Retinal pigment epithelial cell (primary cell): Measurements from ENCODE around the gene ACP6.

ENCODE experiments used
- DNase-seq: peaks from one replicate; pipeline ENCODE4 v3.0.0-alpha.2; 2010; ENCODE audit warnings: low read depth
- H3K4me3 ChIP-seq: 2 replicates; pipeline ENCODE4 v1.5.1; 2011; ENCODE audit warnings: mild to moderate bottlenecking, low read length, control low read depth, moderate library complexity
- TF ChIP-seq, protein P1 (sequence below): conservative IDR thresholded peaks from 2 replicates; pipeline ENCODE4 v1.5.1; 2011; ENCODE audit warnings: low read depth, low read length, control low read depth, inconsistent platforms

ACP6 gene

GRCh38 chr1:147648933-147649332 is 21.4 kb downstream of the ACP6 start:
- no peak overlapping the region for H3K4me3 ChIP-seq
- TF ChIP-seq, protein P1, sequence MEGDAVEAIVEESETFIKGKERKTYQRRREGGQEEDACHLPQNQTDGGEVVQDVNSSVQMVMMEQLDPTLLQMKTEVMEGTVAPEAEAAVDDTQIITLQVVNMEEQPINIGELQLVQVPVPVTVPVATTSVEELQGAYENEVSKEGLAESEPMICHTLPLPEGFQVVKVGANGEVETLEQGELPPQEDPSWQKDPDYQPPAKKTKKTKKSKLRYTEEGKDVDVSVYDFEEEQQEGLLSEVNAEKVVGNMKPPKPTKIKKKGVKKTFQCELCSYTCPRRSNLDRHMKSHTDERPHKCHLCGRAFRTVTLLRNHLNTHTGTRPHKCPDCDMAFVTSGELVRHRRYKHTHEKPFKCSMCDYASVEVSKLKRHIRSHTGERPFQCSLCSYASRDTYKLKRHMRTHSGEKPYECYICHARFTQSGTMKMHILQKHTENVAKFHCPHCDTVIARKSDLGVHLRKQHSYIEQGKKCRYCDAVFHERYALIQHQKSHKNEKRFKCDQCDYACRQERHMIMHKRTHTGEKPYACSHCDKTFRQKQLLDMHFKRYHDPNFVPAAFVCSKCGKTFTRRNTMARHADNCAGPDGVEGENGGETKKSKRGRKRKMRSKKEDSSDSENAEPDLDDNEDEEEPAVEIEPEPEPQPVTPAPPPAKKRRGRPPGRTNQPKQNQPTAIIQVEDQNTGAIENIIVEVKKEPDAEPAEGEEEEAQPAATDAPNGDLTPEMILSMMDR, result no peak
- DNase-seq, result no peak

- TF ChIP-seq, protein P1, result no peak
- no peak overlapping the region for H3K4me3 ChIP-seq
- DNase-seq, result no peak
Measured at GRCh38 chr1:147647796-147648633, 22.3 kb downstream of the ACP6 start.

DNA sequence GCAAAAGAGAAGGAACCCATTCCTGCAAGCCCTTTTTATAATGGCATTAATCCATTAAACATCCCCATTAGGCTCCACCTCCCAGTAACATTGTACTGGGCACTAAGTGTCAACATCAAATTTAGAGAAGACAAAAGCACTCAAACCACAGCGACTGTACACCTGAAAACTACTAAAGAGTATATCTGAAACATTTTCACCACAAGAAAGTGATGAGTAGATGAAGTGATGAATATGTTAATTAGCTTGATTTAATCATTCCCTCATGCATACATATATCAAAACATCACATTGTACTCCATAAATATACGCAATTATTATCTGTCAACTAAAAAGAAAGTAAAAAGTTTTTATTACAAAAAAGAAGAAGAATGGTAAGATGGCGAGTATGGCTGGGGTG is 26.4 kb downstream of the ACP6 start:
- TF ChIP-seq, protein P1, result no peak
- H3K4me3 ChIP-seq, result no peak overlapping the region
- no peak for DNase-seq

- DNase-seq, result no peak
- H3K4me3 ChIP-seq, result no peak overlapping the region
- TF ChIP-seq, protein P1, result peak; percentile 92
Measured at GRCh38 chr1:147641695-147642592, 28.4 kb downstream of the ACP6 start.

GRCh38 chr1:147641291-147641690 is 29.0 kb downstream of the ACP6 start:
- TF ChIP-seq, protein P1, result no peak
- H3K4me3 ChIP-seq, result no peak overlapping the region
- no peak for DNase-seq

DNA sequence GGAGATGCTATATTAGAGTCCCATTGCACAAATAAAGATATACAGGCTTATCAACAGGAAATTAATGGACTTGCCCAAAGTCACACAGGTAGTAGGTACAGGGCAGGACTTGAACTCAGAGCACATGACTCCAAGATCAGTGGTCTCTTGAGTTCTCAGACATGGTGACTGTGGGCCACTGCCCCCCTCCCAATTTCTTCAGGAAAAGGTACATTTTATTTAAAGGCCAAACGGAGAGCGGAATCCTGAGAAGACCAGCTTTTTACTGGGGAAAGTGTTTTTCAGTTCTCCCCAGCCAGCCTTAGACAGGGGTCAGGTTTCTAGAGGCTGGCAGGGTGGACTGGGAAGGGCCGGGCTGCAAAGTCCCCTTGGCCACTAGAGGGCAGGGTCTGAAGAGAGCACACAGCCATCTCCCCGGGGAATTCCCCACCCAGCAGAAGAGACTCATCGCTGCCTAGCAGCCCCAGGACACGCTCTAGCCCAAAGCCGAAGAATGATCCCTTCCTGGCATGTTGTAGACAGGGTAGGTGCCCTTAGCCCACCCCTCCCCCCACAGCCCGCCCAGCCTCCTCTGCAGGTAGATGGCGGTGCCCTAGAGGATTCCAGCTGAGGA is 29.7 kb downstream of the ACP6 start:
- DNase-seq, result no peak
- TF ChIP-seq, protein P1, result peak; percentile 93
- no peak overlapping the region for H3K4me3 ChIP-seq
